DND-41 (cell line): ENCODE data around the gene MARS1.

Experiments
- CTCF ChIP-seq: IDR thresholded peaks from 2 replicates; pipeline ENCODE4 v1.5.1; 2012; ENCODE audit warnings: borderline replicate concordance, low read length, moderate library complexity, mild to moderate bottlenecking; ENCODE audit not compliant: poor library complexity, severe bottlenecking; ENCODE audit errors: extremely low read depth
- EZH2 ChIP-seq: IDR thresholded peaks from 3 replicates; pipeline ENCODE4 v1.6.1; 2012; ENCODE audit warnings: borderline replicate concordance, low read depth, mild to moderate bottlenecking, moderate library complexity, low read length, inconsistent platforms; ENCODE audit not compliant: severe bottlenecking

GRCh38 chr12:57454566-57455373 lies 33.1 kb upstream of the MARS1 start, which contains the start of gene INHBE:
- no peak for TF ChIP-seq CTCF
- TF ChIP-seq EZH2, result no peak
